HG02798 (cell line): ENCODE measurements around the gene LONP1.
"Not testable (repeated sequence)": the region's sequence is repeated elsewhere in the genome, so short reads cannot be mapped to it uniquely, and the experiment has no call there.

Source experiments
- ATAC-seq: cut with Tn5 transposase; IDR thresholded peaks from one replicate; pipeline ENCODE4 v1.9.1; 2021; ENCODE audit warnings: mild to moderate bottlenecking; ENCODE audit not compliant: unreplicated experiment, poor library complexity

Gene LONP1, protein sequence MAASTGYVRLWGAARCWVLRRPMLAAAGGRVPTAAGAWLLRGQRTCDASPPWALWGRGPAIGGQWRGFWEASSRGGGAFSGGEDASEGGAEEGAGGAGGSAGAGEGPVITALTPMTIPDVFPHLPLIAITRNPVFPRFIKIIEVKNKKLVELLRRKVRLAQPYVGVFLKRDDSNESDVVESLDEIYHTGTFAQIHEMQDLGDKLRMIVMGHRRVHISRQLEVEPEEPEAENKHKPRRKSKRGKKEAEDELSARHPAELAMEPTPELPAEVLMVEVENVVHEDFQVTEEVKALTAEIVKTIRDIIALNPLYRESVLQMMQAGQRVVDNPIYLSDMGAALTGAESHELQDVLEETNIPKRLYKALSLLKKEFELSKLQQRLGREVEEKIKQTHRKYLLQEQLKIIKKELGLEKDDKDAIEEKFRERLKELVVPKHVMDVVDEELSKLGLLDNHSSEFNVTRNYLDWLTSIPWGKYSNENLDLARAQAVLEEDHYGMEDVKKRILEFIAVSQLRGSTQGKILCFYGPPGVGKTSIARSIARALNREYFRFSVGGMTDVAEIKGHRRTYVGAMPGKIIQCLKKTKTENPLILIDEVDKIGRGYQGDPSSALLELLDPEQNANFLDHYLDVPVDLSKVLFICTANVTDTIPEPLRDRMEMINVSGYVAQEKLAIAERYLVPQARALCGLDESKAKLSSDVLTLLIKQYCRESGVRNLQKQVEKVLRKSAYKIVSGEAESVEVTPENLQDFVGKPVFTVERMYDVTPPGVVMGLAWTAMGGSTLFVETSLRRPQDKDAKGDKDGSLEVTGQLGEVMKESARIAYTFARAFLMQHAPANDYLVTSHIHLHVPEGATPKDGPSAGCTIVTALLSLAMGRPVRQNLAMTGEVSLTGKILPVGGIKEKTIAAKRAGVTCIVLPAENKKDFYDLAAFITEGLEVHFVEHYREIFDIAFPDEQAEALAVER

DNA sequence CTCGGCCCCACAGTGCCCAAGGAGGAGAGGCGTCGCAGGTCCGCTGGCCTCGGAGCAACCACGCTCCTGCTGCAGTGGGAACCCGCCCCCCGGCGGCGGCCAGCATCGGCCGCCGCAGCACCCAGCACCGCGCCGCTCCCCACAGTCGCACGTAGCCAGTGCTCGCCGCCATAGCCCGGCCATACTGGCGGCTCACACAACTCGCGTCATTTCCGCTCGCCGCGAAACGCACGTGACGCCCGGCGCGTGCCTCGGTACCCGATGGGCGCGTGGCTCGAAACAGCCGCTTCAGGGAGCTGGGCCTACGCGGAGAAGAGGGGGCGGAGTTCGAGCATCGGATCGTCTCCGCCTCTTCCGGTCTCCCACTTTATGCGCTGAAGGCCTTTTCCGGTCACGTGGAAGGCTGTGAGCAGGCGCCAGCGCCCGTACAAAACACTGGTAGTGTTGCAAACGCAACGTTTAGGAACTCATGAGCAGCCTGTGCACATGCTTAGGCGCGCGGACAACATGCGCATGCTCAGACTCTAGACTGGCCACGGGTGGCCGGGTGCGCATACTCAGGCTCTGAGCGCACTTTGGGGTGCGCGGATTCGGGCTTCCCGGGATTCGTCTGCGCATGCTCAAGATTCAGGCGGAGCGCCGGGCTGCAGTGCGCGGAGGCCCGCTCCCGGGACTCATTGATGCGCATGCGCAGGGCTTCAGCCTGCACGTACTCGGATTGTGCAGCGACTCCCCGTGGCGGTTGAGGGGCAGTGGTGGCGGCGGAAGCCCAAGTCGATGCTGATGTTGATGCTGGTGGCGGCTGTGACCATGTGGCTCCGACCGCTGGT is at the start of gene LONP1, which contains the start of gene CATSPERD:
LONP1 (minus strand) TSS at position 186 of the 830 bp plus-strand sequence; CDS start at position 172, 14 bp downstream.
CATSPERD (plus strand) TSS at position 677 of the 830 bp plus-strand sequence; CDS start at position 778, 101 bp downstream.
- ATAC-seq, result peak; percentile 91

DNA sequence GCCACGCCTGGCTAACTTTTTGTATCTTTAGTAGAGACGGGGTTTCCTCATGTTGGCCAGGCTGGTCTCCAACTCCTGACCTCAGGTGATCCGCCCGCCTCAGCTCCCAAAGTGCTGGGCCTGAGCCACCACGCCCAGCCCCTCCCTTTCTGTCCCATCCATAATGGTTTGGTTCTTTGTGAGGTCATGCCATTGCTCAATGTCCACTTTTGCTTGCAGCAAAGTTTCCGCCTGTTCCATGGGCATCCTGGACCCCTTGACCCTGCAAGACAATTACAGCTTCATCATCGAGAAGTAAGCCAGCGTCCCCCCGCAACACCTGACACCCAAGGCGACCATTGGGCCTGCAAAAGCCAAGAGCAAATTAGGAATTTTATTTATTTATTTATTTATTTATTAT is 48.0 kb upstream of the LONP1 start:
- ATAC-seq, result no peak

- no peak for ATAC-seq
Measured at GRCh38 chr19:5765220-5765619, 45.3 kb upstream of the LONP1 start.

GRCh38 chr19:5762608-5763217 is 42.8 kb upstream of the LONP1 start:
- no peak for ATAC-seq

DNA sequence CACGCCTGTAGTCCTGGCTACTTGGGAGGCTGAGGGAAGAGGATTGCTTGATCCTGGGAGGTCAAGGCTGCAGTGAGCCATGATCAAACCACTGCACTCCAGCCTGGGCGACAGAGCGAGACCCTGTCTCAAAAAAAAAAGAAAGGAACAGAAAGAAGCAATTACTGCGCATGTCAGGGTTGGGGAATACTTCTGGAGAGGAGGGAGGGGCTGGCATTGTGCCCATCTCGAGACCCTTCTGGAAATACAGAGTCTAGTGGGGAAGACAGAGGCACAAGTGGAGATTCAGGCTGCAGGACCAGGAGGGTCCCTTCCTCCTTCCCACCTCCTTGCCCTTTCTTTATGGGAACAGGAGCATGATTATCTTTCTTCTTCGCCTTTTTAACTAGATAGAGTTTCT is 33.8 kb upstream of the LONP1 start:
- ATAC-seq, result no peak

GRCh38 chr19:5751709-5752108 is 31.8 kb upstream of the LONP1 start:
- ATAC-seq, result no peak

GRCh38 chr19:5749505-5749904 is 29.6 kb upstream of the LONP1 start:
- ATAC-seq, result no peak

DNA sequence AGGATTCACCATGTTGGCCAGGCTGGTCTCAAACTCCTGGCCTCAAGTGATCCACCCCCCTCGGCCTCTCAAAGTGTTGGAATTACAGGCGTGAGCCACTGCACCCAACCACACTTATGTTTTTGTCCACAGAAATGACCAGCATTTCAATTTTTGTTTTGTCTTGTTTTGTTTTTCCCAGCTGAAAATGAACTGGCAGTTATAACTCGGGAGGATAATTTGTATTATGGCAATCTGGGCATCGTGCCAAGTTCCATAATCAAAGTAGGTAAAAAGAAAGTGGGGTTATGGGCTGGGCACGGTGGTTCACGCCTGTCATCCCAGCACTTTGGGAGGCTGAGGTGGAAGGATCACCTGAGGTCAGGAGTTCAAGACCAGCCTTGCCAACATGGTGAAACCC is 29.0 kb upstream of the LONP1 start:
- not testable (repeated sequence) for ATAC-seq

DNA sequence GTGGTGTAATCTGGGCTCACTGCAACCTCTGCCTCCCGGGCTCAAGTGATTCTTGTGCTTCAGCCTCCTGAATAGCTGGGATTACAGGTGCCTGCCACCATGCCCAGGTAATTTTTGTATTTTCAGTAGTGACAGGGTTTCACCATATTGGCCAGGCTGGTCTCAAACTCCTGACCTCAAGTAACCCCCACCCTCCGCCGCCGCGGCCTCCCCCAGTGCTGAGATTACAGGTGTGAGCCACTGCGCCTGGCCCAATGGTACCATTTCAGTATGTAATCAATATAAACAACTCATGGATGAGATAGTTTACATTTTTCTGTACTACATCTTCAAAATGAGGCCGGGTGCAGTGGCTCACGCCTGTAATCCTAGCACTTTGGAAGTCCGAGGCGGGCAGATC is 25.1 kb upstream of the LONP1 start:
- ATAC-seq, result not testable (repeated sequence)

DNA sequence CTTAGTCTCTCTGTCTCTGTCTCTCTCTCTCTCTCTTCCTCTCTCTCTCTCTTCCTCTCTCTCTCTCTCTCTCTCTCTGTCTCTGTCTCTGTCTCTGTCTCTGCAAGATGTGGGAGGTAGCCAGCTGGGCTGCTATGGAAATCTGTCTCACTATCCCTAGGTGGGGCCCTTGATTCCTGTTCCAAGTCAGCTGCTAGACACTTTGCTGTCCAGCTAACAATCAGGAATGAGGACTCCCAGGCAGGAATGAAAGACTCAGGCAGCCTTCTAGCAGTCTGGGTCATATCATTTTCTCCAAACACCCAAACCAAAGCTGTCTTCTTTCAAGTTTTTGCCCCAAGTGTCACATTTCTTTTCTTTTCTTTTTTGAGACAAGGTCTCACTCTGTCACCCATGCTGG is 23.7 kb upstream of the LONP1 start:
- no peak for ATAC-seq

DNA sequence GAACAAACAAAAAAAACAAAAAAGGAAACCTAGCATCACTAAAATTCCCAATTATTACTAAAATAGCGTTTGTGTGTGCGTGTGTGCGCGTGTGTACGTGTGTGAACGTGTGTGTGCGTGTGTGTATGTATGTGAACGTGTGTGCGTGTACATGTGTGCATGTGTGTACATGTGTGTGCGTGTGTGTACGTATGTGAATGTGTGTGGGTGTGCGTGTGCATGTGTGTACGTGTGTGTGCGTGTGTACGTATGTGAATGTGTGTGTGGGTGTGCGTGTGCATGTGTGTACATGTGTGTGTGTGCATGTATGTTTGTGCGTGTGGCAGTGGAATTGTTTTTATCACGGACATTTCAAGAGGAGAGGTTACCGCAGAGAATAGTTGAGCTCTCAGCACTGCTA is 22.1 kb upstream of the LONP1 start:
- ATAC-seq, result no peak

- no peak for ATAC-seq
Measured at GRCh38 chr19:5738423-5738822, 18.5 kb upstream of the LONP1 start.

DNA sequence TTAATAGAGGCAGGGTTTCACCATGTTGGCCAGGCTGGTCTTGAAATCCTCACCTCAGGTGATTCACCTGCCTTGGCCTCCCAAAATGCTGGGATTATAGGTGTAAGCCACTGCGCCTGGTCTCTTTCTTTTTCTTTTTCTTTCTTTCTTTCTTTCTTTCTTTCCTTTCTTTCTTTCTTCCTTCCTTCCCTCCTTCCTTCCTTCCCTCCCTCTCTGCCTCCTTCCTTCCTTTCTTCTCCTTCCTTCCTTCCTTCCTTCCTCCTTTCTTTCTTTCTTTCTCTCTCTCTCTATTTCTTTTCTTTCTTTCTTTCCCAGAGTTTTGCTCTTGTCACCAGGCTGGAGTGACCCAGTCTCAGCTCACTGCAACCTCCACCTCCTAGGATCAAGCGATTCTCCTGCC is 13.2 kb upstream of the LONP1 start:
- ATAC-seq, result not testable (repeated sequence)

DNA sequence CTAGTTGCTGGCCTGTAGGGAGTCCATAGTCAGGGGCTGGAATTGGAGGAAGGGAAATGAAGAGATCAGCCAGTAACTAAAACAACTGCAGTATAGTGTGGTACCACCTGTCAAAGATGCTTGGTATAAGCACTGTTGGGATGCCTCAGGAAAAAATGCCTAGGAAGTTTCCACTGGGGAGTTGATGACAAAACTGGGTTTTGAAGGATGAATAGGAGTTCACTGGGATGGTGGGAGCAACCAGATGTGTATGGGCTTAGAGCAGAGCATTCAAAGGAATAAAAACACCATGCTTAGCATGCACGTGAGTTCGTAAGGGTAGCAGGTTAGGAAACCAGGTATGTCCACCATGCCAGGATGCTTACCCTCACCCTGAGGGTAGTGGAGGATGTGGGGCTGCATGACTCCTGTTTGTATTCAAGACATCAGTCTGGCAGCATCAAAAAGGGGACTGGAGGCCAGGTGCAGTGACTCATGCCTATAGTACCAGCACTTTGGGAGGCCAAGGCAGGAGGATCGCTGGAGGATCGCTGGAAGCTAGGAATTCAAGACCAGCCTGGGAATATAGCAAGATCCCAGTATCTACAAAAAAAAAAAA is 7.6 kb upstream of the LONP1 start:
- ATAC-seq, result no peak

DNA sequence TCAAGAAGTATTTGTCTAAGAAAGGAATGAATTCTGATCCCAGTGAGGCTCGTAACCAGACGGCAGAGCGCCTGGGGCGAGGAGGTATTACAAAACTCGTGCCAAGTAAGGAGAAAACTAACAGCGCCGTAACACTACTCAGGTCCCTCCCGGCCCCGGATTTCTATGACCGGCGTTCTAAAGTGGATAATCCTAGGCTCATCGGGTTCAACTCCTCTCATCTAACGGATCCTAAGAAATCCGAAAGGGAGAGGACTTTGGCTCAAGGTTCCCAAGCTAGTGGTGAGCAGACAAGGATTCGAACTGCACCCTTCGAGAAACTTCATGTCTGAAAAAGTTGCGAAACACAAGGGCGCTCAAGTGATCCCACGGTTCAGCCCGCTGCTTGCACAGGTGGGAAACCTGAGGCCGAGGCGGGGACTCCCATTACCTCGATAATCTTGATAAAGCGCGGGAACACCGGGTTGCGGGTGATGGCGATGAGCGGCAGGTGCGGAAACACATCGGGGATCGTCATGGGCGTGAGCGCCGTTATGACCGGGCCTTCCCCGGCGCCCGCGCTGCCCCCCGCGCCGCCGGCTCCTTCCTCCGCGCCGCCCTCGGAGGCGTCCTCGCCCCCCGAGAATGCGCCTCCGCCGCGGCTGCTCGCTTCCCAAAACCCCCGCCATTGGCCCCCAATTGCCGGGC is 529 bp downstream of the LONP1 start:
- ATAC-seq, result no peak

- no peak for ATAC-seq
Measured at GRCh38 chr19:5718579-5719273, 1.2 kb downstream of the LONP1 start.

- no peak for ATAC-seq
Measured at GRCh38 chr19:5718037-5718578, 1.8 kb downstream of the LONP1 start.
